WERI-Rb-1 (cell line): ENCODE measurements around the gene ELF4.

Experiments used
- DNase-seq: peaks from one replicate; pipeline ENCODE4 v3.0.0-alpha.2; 2020
- H3K27ac ChIP-seq: fragments of 250-450 bp; sonication (Bioruptor Pico); 2 replicates; pipeline ENCODE4 v1.5.1; 2020; ENCODE audit warnings: mild to moderate bottlenecking, moderate library complexity
- H3K27me3 ChIP-seq: fragments of 250-450 bp; sonication (Bioruptor Pico); 2 replicates; pipeline ENCODE4 v1.5.1; 2021; ENCODE audit warnings: mild to moderate bottlenecking, low read depth, moderate library complexity; ENCODE audit not compliant: insufficient read depth, severe bottlenecking
- H3K36me3 ChIP-seq: fragments of 250-450 bp; sonication (Bioruptor Pico); 2 replicates; pipeline ENCODE4 v1.5.1; 2020; ENCODE audit warnings: mild to moderate bottlenecking, moderate library complexity
- H3K4me3 ChIP-seq: 2 replicates; pipeline ENCODE4 v1.5.1; 2011; ENCODE audit warnings: low read depth, mild to moderate bottlenecking, control low read depth, low read length
- H3K9me3 ChIP-seq: fragments of 250-450 bp; sonication (Bioruptor Pico); 2 replicates; pipeline ENCODE4 v1.5.1; 2021; ENCODE audit warnings: mild to moderate bottlenecking, moderate library complexity; ENCODE audit not compliant: severe bottlenecking
- TF ChIP-seq, protein P1 (sequence below): IDR thresholded peaks from 2 replicates; pipeline ENCODE4 v1.5.1; 2011; ENCODE audit warnings: low read depth, mild to moderate bottlenecking, control low read depth, inconsistent platforms, low read length

ELF4 gene

DNA sequence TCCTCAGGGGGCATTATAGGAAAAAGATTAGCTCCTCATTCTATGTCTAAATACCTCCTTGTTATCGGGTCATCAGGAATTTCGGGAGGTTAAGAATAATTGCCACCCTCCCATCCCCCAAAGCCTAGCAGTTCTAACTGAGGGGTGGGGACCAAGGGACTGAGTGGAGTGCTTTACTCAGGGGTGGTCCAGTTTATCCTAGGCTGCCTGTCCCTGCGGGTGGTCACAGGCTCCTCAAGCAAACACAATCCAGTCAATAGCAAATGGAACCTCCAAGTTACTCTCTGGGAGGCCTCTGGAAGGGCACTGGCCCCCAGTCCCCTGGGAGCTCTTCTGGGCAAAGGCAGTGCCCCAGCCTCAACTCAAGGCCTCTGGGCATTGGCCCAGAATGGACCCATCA is 6.7 kb downstream of the ELF4 start:
- H3K9me3 ChIP-seq, result no peaks in the 10 kb centered on the region
- TF ChIP-seq, protein P1, sequence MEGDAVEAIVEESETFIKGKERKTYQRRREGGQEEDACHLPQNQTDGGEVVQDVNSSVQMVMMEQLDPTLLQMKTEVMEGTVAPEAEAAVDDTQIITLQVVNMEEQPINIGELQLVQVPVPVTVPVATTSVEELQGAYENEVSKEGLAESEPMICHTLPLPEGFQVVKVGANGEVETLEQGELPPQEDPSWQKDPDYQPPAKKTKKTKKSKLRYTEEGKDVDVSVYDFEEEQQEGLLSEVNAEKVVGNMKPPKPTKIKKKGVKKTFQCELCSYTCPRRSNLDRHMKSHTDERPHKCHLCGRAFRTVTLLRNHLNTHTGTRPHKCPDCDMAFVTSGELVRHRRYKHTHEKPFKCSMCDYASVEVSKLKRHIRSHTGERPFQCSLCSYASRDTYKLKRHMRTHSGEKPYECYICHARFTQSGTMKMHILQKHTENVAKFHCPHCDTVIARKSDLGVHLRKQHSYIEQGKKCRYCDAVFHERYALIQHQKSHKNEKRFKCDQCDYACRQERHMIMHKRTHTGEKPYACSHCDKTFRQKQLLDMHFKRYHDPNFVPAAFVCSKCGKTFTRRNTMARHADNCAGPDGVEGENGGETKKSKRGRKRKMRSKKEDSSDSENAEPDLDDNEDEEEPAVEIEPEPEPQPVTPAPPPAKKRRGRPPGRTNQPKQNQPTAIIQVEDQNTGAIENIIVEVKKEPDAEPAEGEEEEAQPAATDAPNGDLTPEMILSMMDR, result no peak
- H3K36me3 ChIP-seq, result peaks cover 3% of the 10 kb centered on the region
- H3K27me3 ChIP-seq, result peaks cover 14% of the 10 kb centered on the region
- H3K4me3 ChIP-seq, result no peak overlapping the region
- H3K27ac ChIP-seq, result no peak overlapping the region
- no peak for DNase-seq

DNA sequence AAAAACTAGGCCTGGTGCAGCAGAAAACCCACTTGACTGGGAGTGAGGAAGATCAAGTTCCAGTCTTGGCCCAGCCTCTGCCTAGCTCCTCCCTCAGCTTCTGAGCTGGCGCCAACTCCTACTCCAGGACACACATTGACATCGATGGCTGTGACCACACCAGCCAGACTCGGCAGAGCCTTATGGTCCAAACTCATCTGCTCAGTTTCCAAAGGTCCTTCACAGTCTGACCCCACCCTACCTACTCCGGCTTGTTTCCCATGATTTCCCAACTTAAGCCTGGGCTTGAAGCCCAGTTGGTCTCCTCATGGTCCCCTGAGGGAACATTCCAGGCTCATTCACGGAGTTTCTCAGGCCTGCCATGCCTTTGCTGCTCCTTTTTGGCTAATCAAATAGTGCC is 10.1 kb downstream of the ELF4 start:
- Histone ChIP-seq H3K36me3 (peaks cover 1% of the 10 kb centered on the region), H3K27me3 (peaks cover 17% of the 10 kb centered on the region), H3K4me3 (no peak overlapping the region), H3K9me3 (no peaks in the 10 kb centered on the region), H3K27ac (peak overlapping the region; percentile 54)
- no peak for DNase-seq
- TF ChIP-seq, protein P1, result no peak

DNA sequence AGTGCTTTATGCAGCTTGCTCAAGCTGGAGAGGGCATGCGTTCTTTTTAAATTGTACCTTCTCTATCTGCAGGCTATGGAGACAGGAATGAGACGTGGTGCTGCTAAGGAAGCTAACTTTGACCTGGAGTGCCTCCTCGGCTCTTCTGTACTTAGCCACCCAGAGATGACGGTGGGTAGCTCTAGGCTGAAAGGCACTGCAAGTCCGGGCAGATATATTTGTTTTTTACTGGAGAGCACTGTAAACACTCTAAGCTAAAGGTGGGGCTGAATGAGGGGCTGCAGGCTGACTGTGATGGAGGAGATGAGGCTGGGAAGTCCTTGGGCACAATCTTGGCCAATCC is 12.1 kb downstream of the ELF4 start:
- peak overlapping the region; percentile 77 for H3K27ac ChIP-seq
- TF ChIP-seq, protein P1, result no peak
- H3K9me3 ChIP-seq, result no peaks in the 10 kb centered on the region
- H3K27me3 ChIP-seq, result peaks cover 17% of the 10 kb centered on the region
- H3K36me3 ChIP-seq, result no peaks in the 10 kb centered on the region; the same call in 1 of the 2 replicates
- H3K4me3 ChIP-seq, result no peak overlapping the region
- DNase-seq, result no peak

DNA sequence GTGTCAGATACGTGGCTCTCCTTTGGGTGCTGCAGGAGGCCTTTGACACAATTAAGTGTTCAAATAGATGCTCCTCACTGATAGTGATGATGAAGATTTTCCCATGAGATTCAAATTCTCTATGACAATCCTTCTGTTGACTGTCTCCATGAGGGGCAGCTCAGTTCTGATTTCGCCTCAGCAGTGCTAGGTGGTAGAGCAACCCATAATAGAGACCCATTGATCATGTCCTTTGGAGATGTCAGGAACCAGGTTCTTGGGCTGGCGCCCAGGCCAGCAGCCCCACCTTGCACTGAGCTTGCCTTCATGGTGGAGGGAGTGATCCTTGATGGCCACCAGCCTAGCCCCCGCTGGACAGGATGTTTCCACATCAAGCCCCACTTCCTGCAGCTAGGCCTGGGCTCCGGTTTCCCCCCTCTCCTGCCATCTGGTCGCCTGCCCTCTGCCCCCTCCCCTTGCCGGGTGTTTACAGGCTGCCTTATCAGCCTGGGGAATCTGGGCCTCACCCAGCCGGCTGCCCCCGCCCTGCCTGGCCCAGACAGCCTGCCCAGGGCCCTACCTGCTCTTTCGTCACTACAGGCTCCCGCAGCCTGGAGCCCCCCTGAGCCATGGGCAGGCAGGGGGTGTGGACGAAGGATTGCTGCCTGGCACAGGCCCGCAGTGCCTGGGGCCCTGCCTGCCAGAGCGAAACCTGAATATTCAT is 12.6 kb downstream of the ELF4 start:
- no peaks in the 10 kb centered on the region; the same call in 1 of the 2 replicates for H3K36me3 ChIP-seq
- H3K4me3 ChIP-seq, result no peak overlapping the region
- peak; percentile 79 for DNase-seq
- TF ChIP-seq, protein P1, result no peak
- H3K27me3 ChIP-seq, result peaks cover 17% of the 10 kb centered on the region
- peak overlapping the region; percentile 77 for H3K27ac ChIP-seq
- no peaks in the 10 kb centered on the region for H3K9me3 ChIP-seq

DNA sequence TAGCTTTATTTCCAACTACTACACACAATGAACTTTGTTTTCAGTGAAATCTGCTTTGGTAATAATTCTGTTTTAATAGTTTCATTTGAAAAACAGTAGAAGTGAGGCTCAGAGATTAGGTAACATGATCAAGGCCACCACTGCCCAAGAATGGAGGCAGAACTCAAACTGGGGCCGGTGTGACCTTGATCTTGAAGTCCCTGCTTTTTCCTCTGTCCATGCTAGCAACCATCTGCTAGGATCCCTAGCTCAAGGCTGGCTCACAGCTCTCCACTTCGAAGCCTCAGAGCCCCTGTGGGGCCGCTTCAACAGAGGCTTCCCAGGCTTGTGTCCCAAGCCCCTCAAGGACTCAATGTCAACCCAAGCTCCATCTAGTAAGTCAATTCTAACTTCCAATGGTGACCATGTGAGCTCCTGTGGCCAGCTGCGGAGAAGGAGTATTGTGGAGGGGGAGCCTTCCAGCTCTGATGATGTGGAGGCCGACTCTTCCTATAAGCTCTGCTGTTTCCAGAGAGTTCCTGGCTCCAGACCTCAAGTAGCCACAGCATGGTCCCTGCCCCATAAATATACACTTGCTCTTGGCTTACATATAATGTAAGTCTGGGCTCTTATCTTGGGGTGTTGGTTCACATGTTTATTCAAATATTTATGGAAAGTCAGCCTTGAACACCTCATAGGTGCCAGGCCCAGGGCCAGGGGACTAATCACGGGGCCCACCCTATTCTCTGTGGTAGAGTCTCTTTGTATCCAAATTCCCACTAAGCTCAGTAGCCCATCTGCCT is 14.9 kb downstream of the ELF4 start:
- Histone ChIP-seq H3K36me3 (no peaks in the 10 kb centered on the region), H3K27me3 (peaks cover 17% of the 10 kb centered on the region), H3K4me3 (no peak overlapping the region), H3K27ac (no peak overlapping the region), H3K9me3 (no peaks in the 10 kb centered on the region)
- DNase-seq, result no peak
- TF ChIP-seq, protein P1, result no peak
